Fibroblast of villous mesenchyme (primary cell): Measurements from ENCODE around the gene MB. TPM values are rescaled to one million over a fixed set of nuclear protein-coding genes. Genes with fewer than 3 reads are reported as not detected.

Source experiments
- DNase-seq: peaks from one replicate; pipeline ENCODE4 v3.0.0-alpha.2; 2010; ENCODE audit warnings: low read depth
- H3K4me3 ChIP-seq: 2 replicates; pipeline ENCODE4 v1.5.1; 2011; ENCODE audit warnings: low read depth, mild to moderate bottlenecking, low read length
- CTCF ChIP-seq: IDR thresholded peaks from 2 replicates; pipeline ENCODE4 v1.5.1; 2012; ENCODE audit warnings: low read depth, mild to moderate bottlenecking, low read length; ENCODE audit not compliant: insufficient read depth
- total RNA-seq: library from RNA; depleted of rRNA; stranded (reverse); fragments of >200 nt; gene quantifications from 2 replicates; pipeline ENCODE4 v1.2.3, GENCODE V29; 2012

The MB gene
- total RNA-seq, 1 donor = not detected

DNA sequence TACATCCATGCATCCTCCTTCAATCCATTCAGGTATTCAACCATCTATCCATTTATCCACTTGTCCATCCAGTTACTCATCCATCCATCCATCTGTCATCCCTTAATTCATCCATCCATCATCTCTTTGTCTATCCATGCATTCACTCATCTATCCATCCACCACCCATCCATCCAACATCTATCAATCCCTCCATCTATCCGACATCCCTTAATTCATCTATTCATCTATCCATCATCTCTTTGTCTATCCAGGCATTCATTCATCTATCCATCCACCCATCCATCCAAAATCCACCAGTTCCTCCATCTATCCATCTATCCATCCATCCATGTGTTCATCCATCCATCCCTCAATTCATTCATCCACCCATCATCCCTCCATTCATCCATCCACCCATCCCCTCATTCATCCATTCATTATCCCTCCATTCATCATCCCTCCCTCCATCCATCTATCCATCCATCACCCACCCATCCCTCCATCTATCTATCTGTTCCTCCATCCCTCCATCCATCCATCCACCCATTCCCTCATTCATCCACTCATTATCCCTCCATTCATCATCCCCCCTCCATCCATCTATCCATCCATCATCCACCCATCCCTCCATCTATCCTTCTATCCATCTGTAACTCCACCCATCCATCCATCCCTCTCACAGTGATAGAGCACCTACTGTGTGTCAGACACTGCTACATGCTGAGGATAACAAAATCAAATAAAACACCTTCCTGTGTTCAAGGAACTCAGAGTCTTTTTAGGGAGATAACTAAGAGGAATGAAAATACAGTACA is 1.5 kb upstream of the MB start:
- no peak for DNase-seq
- TF ChIP-seq CTCF = no peak
- H3K4me3 ChIP-seq = no peak overlapping the region

- H3K4me3 ChIP-seq = no peak overlapping the region
- DNase-seq = no peak
- no peak for TF ChIP-seq CTCF
Measured at GRCh38 chr22:35616043-35616442, 1.1 kb downstream of the MB start.

GRCh38 chr22:35615156-35615555 is 2.0 kb downstream of the MB start:
- no peak for TF ChIP-seq CTCF
- no peak overlapping the region for H3K4me3 ChIP-seq
- DNase-seq = peak; percentile 57

GRCh38 chr22:35614404-35614803 is 2.7 kb downstream of the MB start:
- H3K4me3 ChIP-seq = no peak overlapping the region
- DNase-seq = no peak
- no peak for TF ChIP-seq CTCF

GRCh38 chr22:35612903-35613302 is 4.2 kb downstream of the MB start:
- H3K4me3 ChIP-seq = no peak overlapping the region
- DNase-seq = no peak
- TF ChIP-seq CTCF = no peak

DNA sequence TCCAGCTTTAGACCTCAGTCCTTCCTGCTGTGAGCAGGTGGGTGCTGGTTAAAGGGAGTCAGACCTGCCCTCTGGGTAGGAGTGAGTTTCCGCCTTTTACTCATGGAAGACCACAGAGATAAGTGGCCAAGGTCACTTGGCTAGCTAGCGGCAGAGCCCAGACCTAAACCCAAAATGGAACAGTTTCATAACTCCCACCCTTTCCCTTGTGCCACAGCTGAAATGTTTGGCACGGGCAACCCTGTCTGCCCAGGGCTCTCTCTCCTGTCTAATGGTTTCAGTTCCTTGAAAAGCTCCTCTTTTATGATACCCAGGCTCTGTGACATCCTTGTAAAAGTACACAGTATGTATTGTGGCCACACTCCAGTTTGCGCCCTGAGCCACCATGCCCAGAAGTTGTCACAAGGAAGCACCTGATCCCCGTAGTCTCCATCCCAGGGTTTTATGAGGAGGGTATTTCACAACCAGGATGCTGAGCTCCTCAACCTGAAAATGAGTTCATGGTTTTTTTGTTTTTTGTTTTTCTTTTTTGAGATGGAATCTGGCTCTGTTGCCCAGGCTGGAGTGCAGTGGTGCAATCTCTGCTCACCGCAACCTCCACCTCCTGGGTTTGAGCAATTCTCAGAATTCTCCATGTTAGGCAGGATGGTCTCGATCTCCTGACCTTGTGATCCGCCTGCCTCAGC is 5.1 kb downstream of the MB start:
- DNase-seq = peak; percentile 49
- no peak for TF ChIP-seq CTCF
- H3K4me3 ChIP-seq = no peak overlapping the region
